Sigmoid colon (tissue), 7 donors: ENCODE results near the gene VSTM2L. TPM values are rescaled to one million over a fixed set of nuclear protein-coding genes. Genes with fewer than 3 reads are reported as not detected.

Source experiments
- DNase-seq: peaks from one replicate; pipeline ENCODE4 v3.0.0-alpha.2; 2019
- H3K27ac ChIP-seq, 4 donors: fragments of 200-600 bp; sonication (generic); one replicate each; pipeline ENCODE4 v1.5.1; 2016 to 2019; ENCODE audit warnings: mild to moderate bottlenecking in 1 of 4
- H3K27me3 ChIP-seq, 3 donors: fragments of 200-600 bp; sonication (generic); one replicate each; pipeline ENCODE4 v1.5.1; 2019; ENCODE audit warnings: mild to moderate bottlenecking in 1 of 3
- H3K36me3 ChIP-seq, 4 donors: fragments of 200-600 bp; sonication (generic); one replicate each; pipeline ENCODE4 v1.5.1; 2016 to 2019
- H3K4me1 ChIP-seq, 4 donors: fragments of 200-600 bp; sonication (generic); one replicate each; pipeline ENCODE4 v1.5.1; 2017 to 2019
- H3K4me3 ChIP-seq, 4 donors: fragments of 200-600 bp; sonication (generic); one replicate each; pipeline ENCODE4 v1.5.1; 2017 to 2019; ENCODE audit warnings: mild to moderate bottlenecking in 2 of 4, moderate library complexity in 1 of 4
- H3K9me3 ChIP-seq, 4 donors: fragments of 200-600 bp in 3 of 4; sonication (generic) in 3 of 4; one replicate each; pipeline versions ENCODE4 v1.5.1 to v1.6.1; 2013 to 2019
- CTCF ChIP-seq, 4 experiments: fragments of 450-650 bp in 3 of 4; fragments of 200-600 bp in 1 of 4; IDR thresholded peaks; one replicate each; pipeline ENCODE4 v1.5.1; 2016 to 2019; ENCODE audit warnings: antibody characterized with exemption in 4 of 4, mild to moderate bottlenecking in 3 of 4, moderate library complexity in 2 of 4
- EP300 ChIP-seq, 4 donors: sonication (generic); formaldehyde crosslinking; IDR thresholded peaks; one replicate each; pipeline ENCODE4 v1.6.1; 2017; ENCODE audit warnings: antibody characterized with exemption in 4 of 4
- POLR2A ChIP-seq, 2 donors: fragments of 450-650 bp; IDR thresholded peaks; one replicate each; pipeline ENCODE4 v1.6.1; 2016; ENCODE audit warnings: antibody characterized with exemption in 2 of 2, mild to moderate bottlenecking in 2 of 2, moderate library complexity in 2 of 2
- POLR2AphosphoS5 ChIP-seq, 4 donors: sonication (generic); formaldehyde crosslinking; IDR thresholded peaks; one replicate each; pipeline ENCODE4 v1.6.1; 2017; ENCODE audit warnings: antibody characterized with exemption in 4 of 4
- WGBS, 2 donors: extraction: QIAGEN DNeasy Blood & Tissue Kit; methylation state at CpG; one replicate each; pipeline ENCODE4 v1.1.7; 2013; 5-methylcytosine and 5-hydroxymethylcytosine counted together
- intact Hi-C: fragments of 100-400 bp; cut with DNase I; formaldehyde crosslinking; loops from one replicate; pipeline ENCODE4 v1.15.1; 2023
- polyA plus RNA-seq, 3 donors: library from polyadenylated mRNA; stranded (reverse); fragments of 200-250 nt; gene quantifications; one replicate each; pipeline ENCODE4 v1.2.3, GENCODE V29; 2013
- total RNA-seq, 4 donors: library from RNA; depleted of rRNA; stranded (reverse); fragments of >200 nt; gene quantifications; one replicate each; pipeline ENCODE4 v1.1.0, GENCODE V29; 2016
- donor health status: healthy with polysubstance abuse.
- donor health status: Bipolar disorder and iron deficiency.
- donor health status: healthy.

Gene VSTM2L
- total and polyA plus RNA-seq, 7 donors, result 1.5 to 3.4 (median 2.5) TPM; not detected in 2

- intact Hi-C loops, result no loop called here
- H3K4me1 ChIP-seq, result no peaks in the 10 kb centered on the region
- 85 to 91% methylated on average over 6 of the region's 6 CpGs for WGBS, 2 donors
- H3K4me3 ChIP-seq, result no peak overlapping the region
- peaks cover 0 to 11% (median 0%) of the 10 kb centered on the region in 3 donors for H3K27me3 ChIP-seq
- TF ChIP-seq CTCF (IDR thresholded peaks at IDR 0.05), result no peak
- TF ChIP-seq EP300 (IDR thresholded peaks at IDR 0.05), result no peak
- no peak for DNase-seq
- no peak overlapping the region for H3K27ac ChIP-seq
- H3K9me3 ChIP-seq, result no peaks in the 10 kb centered on the region
- no peaks in the 10 kb centered on the region for H3K36me3 ChIP-seq
Observed at GRCh38 chr20:37947943-37948342, 45.0 kb downstream of the VSTM2L start.

- intact Hi-C loops, result no loop called here
- TF ChIP-seq POLR2A (IDR thresholded peaks at IDR 0.05) (no peak), CTCF (IDR thresholded peaks at IDR 0.05) (no peak), EP300 (IDR thresholded peaks at IDR 0.05) (no peak), POLR2AphosphoS5 (IDR thresholded peaks at IDR 0.05) (no peak)
- H3K4me3 ChIP-seq, result no peak overlapping the region
- peaks cover 0 to 11% (median 0%) of the 10 kb centered on the region in 3 donors for H3K27me3 ChIP-seq
- WGBS, 2 donors, result 90 to 93% methylated on average over 11 of the region's 11 CpGs
- H3K36me3 ChIP-seq, result no peaks in the 10 kb centered on the region
- H3K9me3 ChIP-seq, result no peaks in the 10 kb centered on the region
- DNase-seq, result no peak
- no peaks in the 10 kb centered on the region for H3K4me1 ChIP-seq
- H3K27ac ChIP-seq, result no peak overlapping the region
Observed at GRCh38 chr20:37948956-37949355, 46.0 kb downstream of the VSTM2L start.

GRCh38 chr20:37954190-37954589 lies 51.3 kb downstream of the VSTM2L start:
- no peak overlapping the region for H3K4me3 ChIP-seq

GRCh38 chr20:37954626-37955025 lies 51.7 kb downstream of the VSTM2L start:
- TF ChIP-seq EP300 (IDR thresholded peaks at IDR 0.05), result no peak
- TF ChIP-seq POLR2A (IDR thresholded peaks at IDR 0.05), result no peak
- TF ChIP-seq POLR2AphosphoS5 (IDR thresholded peaks at IDR 0.05), result no peak
- no peak for TF ChIP-seq CTCF (IDR thresholded peaks at IDR 0.05)
- intact Hi-C loops, result no loop called here
- H3K4me1 ChIP-seq, result no peaks in the 10 kb centered on the region
- no peak for DNase-seq
- peaks cover 0 to under 1% (median 0%) of the 10 kb centered on the region in 4 donors for H3K9me3 ChIP-seq
- no peak overlapping the region for H3K27ac ChIP-seq
- 78% methylated on average over 14 of the region's 14 CpGs for WGBS, 2 donors
- no peaks in the 10 kb centered on the region for H3K27me3 ChIP-seq
- H3K4me3 ChIP-seq, result no peak overlapping the region
- no peaks in the 10 kb centered on the region for H3K36me3 ChIP-seq

More at GRCh38 chr20:37954190-37954589, 51.3 kb downstream of the VSTM2L start:
- Histone ChIP-seq H3K4me1 (no peaks in the 10 kb centered on the region), H3K27ac (no peak overlapping the region), H3K27me3 (no peaks in the 10 kb centered on the region), H3K9me3 (no peaks in the 10 kb centered on the region), H3K36me3 (no peaks in the 10 kb centered on the region)
- TF ChIP-seq EP300 (IDR thresholded peaks at IDR 0.05) (no peak), CTCF (IDR thresholded peaks at IDR 0.05) (no peak), POLR2A (IDR thresholded peaks at IDR 0.05) (no peak), POLR2AphosphoS5 (IDR thresholded peaks at IDR 0.05) (no peak)
- intact Hi-C loops, result no loop called here
- WGBS, 2 donors, result 34 to 71% methylated on average over 5 of the region's 5 CpGs
- no peak for DNase-seq

GRCh38 chr20:37955511-37955910 lies 52.6 kb downstream of the VSTM2L start:
- Histone ChIP-seq H3K4me3 (no peak overlapping the region), H3K36me3 (no peaks in the 10 kb centered on the region), H3K4me1 (no peaks in the 10 kb centered on the region), H3K27ac (no peak overlapping the region), H3K9me3 (peaks cover 0 to 6% (median under 1%) of the 10 kb centered on the region in 4 donors), H3K27me3 (no peaks in the 10 kb centered on the region)
- no peak for TF ChIP-seq CTCF (IDR thresholded peaks at IDR 0.05)
- TF ChIP-seq POLR2AphosphoS5 (IDR thresholded peaks at IDR 0.05), result no peak
- no peak for TF ChIP-seq POLR2A (IDR thresholded peaks at IDR 0.05)
- intact Hi-C loops, result no loop called here
- WGBS, 2 donors, result 88% methylated on average over 7 of the region's 7 CpGs
- no peak for DNase-seq
